Heart left ventricle (tissue), 16 donors: Measurements from ENCODE around the gene PRRT4. TPM values are rescaled to one million over a fixed set of nuclear protein-coding genes. Genes with fewer than 3 reads are reported as not detected.

Experiments used
- ATAC-seq, 4 donors: fragments of 200-7000 bp; cut with Tn5 transposase; one replicate each; pipeline ENCODE4 v1.9.1; 2020 to 2022; ENCODE audit warnings: moderate library complexity in 4 of 4, mild to moderate bottlenecking in 3 of 4, moderate number of reproducible peaks in 1 of 4
- DNase-seq, 5 donors: peaks; one replicate each; pipeline ENCODE4 v3.0.0-alpha.2; 2020
- H3K27ac ChIP-seq, 12 donors: fragments of 200-600 bp; sonication (generic) in 4 of 12; one replicate each; pipeline versions ENCODE4 v1.5.0 to v1.8.0; 2016 to 2022; ENCODE audit warnings: mild to moderate bottlenecking in 2 of 12
- H3K27me3 ChIP-seq, 9 donors: fragments of 200-600 bp; sonication (generic) in 2 of 9; one replicate each; pipeline versions ENCODE4 v1.5.1 to v1.8.0; 2016 to 2022; ENCODE audit warnings: mild to moderate bottlenecking in 3 of 9
- H3K36me3 ChIP-seq, 9 donors: fragments of 200-600 bp; sonication (generic) in 2 of 9; one replicate each; pipeline versions ENCODE4 v1.5.0 to v1.8.0; 2018 to 2022; ENCODE audit warnings: mild to moderate bottlenecking in 2 of 9
- H3K4me1 ChIP-seq, 12 donors: fragments of 200-600 bp; sonication (generic) in 4 of 12; one replicate each; pipeline versions ENCODE4 v1.5.0 to v1.8.0; 2016 to 2022; ENCODE audit warnings: mild to moderate bottlenecking in 3 of 12
- H3K4me3 ChIP-seq, 12 donors: fragments of 200-600 bp; sonication (generic) in 4 of 12; one replicate each; pipeline versions ENCODE4 v1.5.0 to v1.8.0; 2017 to 2022; ENCODE audit warnings: mild to moderate bottlenecking in 9 of 12, moderate library complexity in 4 of 12
- H3K9me3 ChIP-seq, 12 donors: fragments of 200-600 bp; sonication (generic) in 4 of 12; one replicate each; pipeline versions ENCODE4 v1.5.0 to v1.8.0; 2016 to 2022; ENCODE audit warnings: mild to moderate bottlenecking in 1 of 12
- POLR2A ChIP-seq, 2 donors: fragments of 450-650 bp; IDR thresholded peaks; one replicate each; pipeline ENCODE4 v1.6.1; 2017; ENCODE audit warnings: antibody characterized with exemption in 2 of 2, mild to moderate bottlenecking in 2 of 2, moderate library complexity in 2 of 2
- WGBS, 4 donors: extraction: QIAGEN DNeasy Blood & Tissue Kit in 2 of 4; methylation state at CpG; one replicate each; pipeline versions ENCODE4 v1.1.5 to v1.1.7; 2013 to 2018; 5-methylcytosine and 5-hydroxymethylcytosine counted together
- intact Hi-C, 10 donors: fragments of 100-400 bp; cut with DNase I; formaldehyde crosslinking; loops; one replicate each; pipeline versions ENCODE4 v1.11.1 to v1.14.2; 2022
- polyA plus RNA-seq, 2 donors: library from polyadenylated mRNA; stranded (reverse); fragments of 200-250 nt; gene quantifications; one replicate each; pipeline ENCODE4 v1.2.3, GENCODE V29; 2013
- total RNA-seq, 9 donors: library from RNA; depleted of rRNA in 2 of 9; stranded (reverse); fragments of >200 nt in 2 of 9; fragmentation: NEBNext Ultra II Directional in 3 of 9; extraction: Animal tissue kit (Norgen Biotek cat#: 25700) in 3 of 9; gene quantifications; one replicate each; pipeline versions ENCODE4 v1.1.0 to v1.2.4, GENCODE V29; 2016 to 2023
- TF ChIP-seq, protein P1 (sequence below), 12 donors: fragments of 200-600 bp; sonication (generic) in 4 of 12; IDR thresholded peaks; one replicate each; pipeline versions ENCODE4 v1.5.0 to v1.8.0; 2018 to 2022; ENCODE audit warnings: antibody characterized with exemption in 12 of 12, mild to moderate bottlenecking in 5 of 12
- donor health status: ischemic (EF 13 %, LVEDD 7.1; RV severe dilation, severe dysfunction).
- donor health status: healthy with polysubstance abuse.
- donor health status: DM: no; HTN: yes; CAD: no.
- donor health status: DM: no; HTN: no; CAD: no.
- donor health status: ischemic (EF 25% LVEDD 6.9; RV normal size, moderate dysfunction).
- donor health status: ischemic (EF 25% LVEDD 5.7; RV mildly dilated, moderate dysfunction).
- donor health status: healthy.
- donor health status: DM: yes; HTN: yes; CAD: no.
- donor health status: ischemic (EF 35%, LVEDD 5.7; RV mildly dilated, moderate dysfunction).
- donor health status: nonischemic (EF 11% LVEDD 7.7; RV severe dilation, severe dysfunction).
- donor health status: DM: yes; HTN: yes; CAD: no.
- donor health status: PGD.
- donor health status: ischemic (EF 29% LVEDD 5.4; RV normal size, mild dysfunction).
- donor health status: nonischemic (EF 23%, LVEDD 6.1; RV moderate dilation, normal function).

Gene PRRT4
- total and polyA plus RNA-seq, 11 donors: 0.31 to 3.1 (median 1.9) TPM

DNA sequence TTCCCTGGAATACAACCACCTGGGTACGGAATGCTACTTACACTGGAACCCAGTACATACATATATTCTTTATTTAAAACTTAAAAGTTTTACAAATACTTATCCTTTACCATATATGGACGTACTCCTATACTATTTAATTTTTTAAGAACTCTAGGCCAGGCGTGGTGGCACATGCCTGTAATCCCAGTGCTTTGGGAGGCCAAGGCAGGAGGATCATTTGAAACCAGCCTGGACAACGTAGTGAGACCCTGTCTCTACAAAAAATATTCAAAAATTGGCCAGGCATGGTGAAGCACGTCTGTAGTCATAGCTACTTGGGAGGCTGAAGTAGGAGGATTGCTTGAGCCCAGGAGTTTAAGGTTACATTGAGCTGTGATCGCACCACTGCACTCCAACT lies 19.8 kb downstream of the PRRT4 start:
- no peak for TF ChIP-seq POLR2A (IDR thresholded peaks at IDR 0.05)
- TF ChIP-seq, protein P1, sequence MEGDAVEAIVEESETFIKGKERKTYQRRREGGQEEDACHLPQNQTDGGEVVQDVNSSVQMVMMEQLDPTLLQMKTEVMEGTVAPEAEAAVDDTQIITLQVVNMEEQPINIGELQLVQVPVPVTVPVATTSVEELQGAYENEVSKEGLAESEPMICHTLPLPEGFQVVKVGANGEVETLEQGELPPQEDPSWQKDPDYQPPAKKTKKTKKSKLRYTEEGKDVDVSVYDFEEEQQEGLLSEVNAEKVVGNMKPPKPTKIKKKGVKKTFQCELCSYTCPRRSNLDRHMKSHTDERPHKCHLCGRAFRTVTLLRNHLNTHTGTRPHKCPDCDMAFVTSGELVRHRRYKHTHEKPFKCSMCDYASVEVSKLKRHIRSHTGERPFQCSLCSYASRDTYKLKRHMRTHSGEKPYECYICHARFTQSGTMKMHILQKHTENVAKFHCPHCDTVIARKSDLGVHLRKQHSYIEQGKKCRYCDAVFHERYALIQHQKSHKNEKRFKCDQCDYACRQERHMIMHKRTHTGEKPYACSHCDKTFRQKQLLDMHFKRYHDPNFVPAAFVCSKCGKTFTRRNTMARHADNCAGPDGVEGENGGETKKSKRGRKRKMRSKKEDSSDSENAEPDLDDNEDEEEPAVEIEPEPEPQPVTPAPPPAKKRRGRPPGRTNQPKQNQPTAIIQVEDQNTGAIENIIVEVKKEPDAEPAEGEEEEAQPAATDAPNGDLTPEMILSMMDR (IDR thresholded peaks at IDR 0.05): no peak
- no peak for ATAC-seq
- no peak for DNase-seq
- H3K9me3 ChIP-seq: no peaks in the 10 kb centered on the region
- H3K4me3 ChIP-seq: peak overlapping the region in 1 of 12 donors; percentile 62
- H3K27me3 ChIP-seq: no peaks in the 10 kb centered on the region
- H3K27ac ChIP-seq: no peak overlapping the region
- H3K4me1 ChIP-seq: peaks cover 0 to 31% (median 21%) of the 10 kb centered on the region in 12 donors
- 81 to 92% (median 86%) methylated on average over 6 of the region's 6 CpGs for WGBS, 4 donors
- H3K36me3 ChIP-seq: peaks cover 0 to 46% (median 29%) of the 10 kb centered on the region in 9 donors
- intact Hi-C loops: no loop called here

DNA sequence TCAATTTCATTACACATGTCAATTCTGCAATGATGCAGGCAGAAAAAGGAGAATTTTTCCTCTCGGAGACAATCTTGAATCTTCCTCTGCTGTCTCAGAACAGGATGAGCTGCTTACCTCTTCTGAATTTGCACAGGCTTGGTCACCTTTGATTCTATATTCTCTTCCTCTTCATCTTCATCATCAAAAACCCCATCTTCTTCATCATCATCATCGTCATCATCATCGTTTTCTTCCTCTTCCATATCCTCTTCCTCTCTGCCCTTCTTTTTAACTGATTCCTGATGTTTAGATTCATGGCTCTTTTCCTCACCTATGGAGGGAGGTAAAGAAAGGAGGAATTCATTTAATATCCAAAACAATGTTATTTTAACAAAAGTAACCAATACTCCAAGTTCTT lies 25.8 kb downstream of the PRRT4 start:
- ATAC-seq (no peak), DNase-seq (no peak)
- Histone ChIP-seq H3K27ac (no peak overlapping the region), H3K27me3 (no peaks in the 10 kb centered on the region), H3K4me3 (no peak overlapping the region), H3K36me3 (peaks cover 0 to 99% (median 87%) of the 10 kb centered on the region in 9 donors), H3K9me3 (no peaks in the 10 kb centered on the region), H3K4me1 (peaks cover 0 to 2% (median 0%) of the 10 kb centered on the region in 12 donors)
- TF ChIP-seq POLR2A (IDR thresholded peaks at IDR 0.05): no peak
- TF ChIP-seq, protein P1 (IDR thresholded peaks at IDR 0.05): no peak
- 87 to 94% (median 90%) methylated on average over 3 of the region's 3 CpGs for WGBS, 4 donors
- intact Hi-C loops: no loop called here

DNA sequence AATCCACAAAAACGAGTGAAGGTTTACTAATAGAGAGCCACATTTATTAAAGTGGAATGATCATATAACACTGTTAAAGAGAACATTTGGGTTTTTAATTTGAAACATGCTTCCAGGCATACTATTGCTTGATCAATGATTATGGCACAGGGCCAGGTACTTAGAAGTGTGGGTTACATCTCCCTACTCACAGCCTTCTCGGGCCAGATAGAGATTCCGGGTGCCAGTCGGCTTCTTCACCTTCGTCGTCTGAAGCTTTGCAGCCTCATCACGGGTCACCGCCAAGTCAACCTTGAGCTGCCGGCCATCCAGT lies 37.2 kb downstream of the PRRT4 start:
- DNase-seq (no peak), ATAC-seq (no peak)
- Histone ChIP-seq H3K4me3 (no peak overlapping the region), H3K4me1 (peaks cover 0 to 22% (median 10%) of the 10 kb centered on the region in 12 donors), H3K27ac (peak overlapping the region; percentile 44 to 87 (median 78)), H3K36me3 (peaks cover 0 to 100% (median 93%) of the 10 kb centered on the region in 9 donors), H3K27me3 (no peaks in the 10 kb centered on the region), H3K9me3 (no peaks in the 10 kb centered on the region)
- WGBS, 4 donors: 87 to 92% (median 91%) methylated on average over 9 of the region's 9 CpGs
- TF ChIP-seq, protein P1 (IDR thresholded peaks at IDR 0.05): no peak
- TF ChIP-seq POLR2A (IDR thresholded peaks at IDR 0.05): no peak
- intact Hi-C loops: no loop called here

DNA sequence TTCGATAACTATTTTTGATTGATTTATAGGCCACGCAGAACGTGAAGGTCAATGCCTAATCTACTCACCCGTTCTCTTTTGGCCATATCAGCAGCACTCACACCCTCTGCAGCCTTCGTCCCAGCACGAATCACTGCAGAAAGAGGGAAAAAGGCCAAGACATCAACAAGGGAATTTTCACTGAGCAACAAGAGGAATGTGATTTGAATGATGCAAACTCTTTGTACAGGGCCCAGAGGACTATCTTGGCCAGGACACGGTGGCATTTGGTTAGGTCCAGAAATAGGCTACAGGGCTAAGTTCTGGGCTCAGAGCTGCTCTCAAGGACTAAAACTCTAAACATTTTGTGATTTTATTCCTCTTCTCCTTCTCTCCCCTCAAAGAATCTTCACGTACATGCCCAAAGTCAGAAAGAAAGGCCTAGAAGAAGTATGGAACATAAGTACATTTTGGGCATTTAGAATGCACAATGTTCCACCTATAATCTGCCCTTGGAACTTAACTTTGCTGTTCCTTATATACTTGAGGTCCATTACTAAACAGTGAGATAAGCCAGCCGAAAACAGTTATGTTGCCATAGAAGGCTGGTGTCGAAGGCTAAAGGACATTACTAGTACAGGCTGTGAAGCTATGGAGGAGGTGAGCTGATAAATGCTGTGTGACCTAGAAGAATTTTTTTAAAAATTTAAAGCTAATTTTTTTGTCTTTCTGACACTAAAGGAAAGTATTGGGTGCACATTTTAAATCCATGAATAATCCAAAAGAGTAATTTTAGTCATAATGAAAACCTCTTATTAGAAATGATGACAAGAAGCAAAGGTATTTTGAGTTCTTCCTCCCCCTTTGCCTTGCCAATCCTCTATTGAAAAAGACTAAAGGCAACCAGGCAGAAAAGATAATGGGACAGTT lies 37.8 kb downstream of the PRRT4 start:
- Histone ChIP-seq H3K4me3 (no peak overlapping the region), H3K27me3 (no peaks in the 10 kb centered on the region), H3K9me3 (no peaks in the 10 kb centered on the region), H3K36me3 (peaks cover 0 to 100% (median 93%) of the 10 kb centered on the region in 9 donors), H3K27ac (peak overlapping the region; percentile 44 to 87 (median 78)), H3K4me1 (peaks cover 0 to 22% (median 10%) of the 10 kb centered on the region in 12 donors)
- TF ChIP-seq, protein P1 (IDR thresholded peaks at IDR 0.05): no peak
- DNase-seq (peak in 2 of 5 donors; percentile 42 to 43), ATAC-seq (peak; percentile 86 to 90 (median 88))
- intact Hi-C loops: no loop called here
- WGBS, 4 donors: 56 to 64% (median 59%) methylated on average over 10 of the region's 10 CpGs
